Neural progenitor cell (in vitro differentiated cells): Measurements from ENCODE around the gene HNF1B. TPM values are rescaled to one million over a fixed set of nuclear protein-coding genes. Genes with fewer than 3 reads are reported as not detected.

Experiments
- DNase-seq: peaks from one replicate; pipeline ENCODE4 v3.0.0-alpha.2; 2016; ENCODE audit warnings: low spot score
- H2AFZ ChIP-seq: fragments of 200-600 bp; sonication (generic); replicated peaks from 2 replicates; pipeline ENCODE4 v1.6.1; 2016; ENCODE audit warnings: antibody characterized with exemption
- H3F3A ChIP-seq: fragments of 200-600 bp; sonication (generic); 2 replicates; pipeline ENCODE4 v1.6.1; 2016; ENCODE audit warnings: antibody characterized with exemption, low read depth
- H3K27ac ChIP-seq: fragments of 200-600 bp; sonication (generic); 2 replicates; pipeline ENCODE4 v1.5.1; 2016; ENCODE audit warnings: mild to moderate bottlenecking
- H3K27me3 ChIP-seq: fragments of 200-600 bp; sonication (generic); 2 replicates; pipeline ENCODE4 v1.6.1; 2016; ENCODE audit warnings: mild to moderate bottlenecking, moderate library complexity
- H3K36me3 ChIP-seq: fragments of 200-600 bp; sonication (generic); 2 replicates; pipeline ENCODE4 v1.5.1; 2016
- H3K4me1 ChIP-seq: fragments of 200-600 bp; sonication (generic); 2 replicates; pipeline ENCODE4 v1.6.1; 2016; ENCODE audit warnings: mixed run types
- H3K4me2 ChIP-seq: fragments of 200-600 bp; sonication (generic); 2 replicates; pipeline ENCODE4 v1.6.1; 2016
- H3K4me3 ChIP-seq: fragments of 200-600 bp; sonication (generic); 2 replicates; pipeline ENCODE4 v1.5.1; 2016
- H3K79me2 ChIP-seq: fragments of 200-600 bp; sonication (generic); 2 replicates; pipeline ENCODE4 v1.6.1; 2016; ENCODE audit warnings: low read depth
- H3K9ac ChIP-seq: fragments of 200-600 bp; sonication (generic); 2 replicates; pipeline ENCODE4 v1.6.1; 2016
- H3K9me3 ChIP-seq: fragments of 200-600 bp; sonication (generic); 2 replicates; pipeline ENCODE4 v1.5.1; 2016; ENCODE audit warnings: low read depth
- H4K20me1 ChIP-seq: fragments of 200-600 bp; sonication (generic); 2 replicates; pipeline ENCODE4 v1.6.1; 2016; ENCODE audit warnings: low read depth
- H3K27ac Mint-ChIP-seq: 3 replicates; pipeline ENCODE4 v1.8.0; 2021; ENCODE audit warnings: mixed read lengths
- H3K27me3 Mint-ChIP-seq: 2 replicates; pipeline ENCODE4 v1.8.0; 2022; ENCODE audit warnings: low read depth, mild to moderate bottlenecking, inconsistent platforms, moderate library complexity, mixed read lengths; ENCODE audit not compliant: insufficient read depth
- H3K36me3 Mint-ChIP-seq: 3 replicates; pipeline ENCODE4 v1.8.0; 2021; ENCODE audit warnings: mixed read lengths
- H3K4me1 Mint-ChIP-seq: 3 replicates; pipeline ENCODE4 v1.8.0; 2021; ENCODE audit warnings: mixed read lengths
- H3K4me3 Mint-ChIP-seq: 3 replicates; pipeline ENCODE4 v1.8.0; 2021; ENCODE audit warnings: mild to moderate bottlenecking, moderate library complexity, mixed read lengths
- H3K9me3 Mint-ChIP-seq: 3 replicates; pipeline ENCODE4 v1.8.0; 2020; ENCODE audit warnings: mixed read lengths
- CTCF ChIP-seq: fragments of 200-600 bp; sonication (generic); IDR thresholded peaks from 2 replicates; pipeline ENCODE4 v1.5.1; 2017; ENCODE audit warnings: antibody characterized with exemption, mild to moderate bottlenecking
- EZH2 ChIP-seq: fragments of 200-600 bp; sonication (generic); IDR thresholded peaks from 2 replicates; pipeline ENCODE4 v1.6.1; 2017; ENCODE audit warnings: antibody characterized with exemption, mild to moderate bottlenecking, moderate library complexity
- EZH2phosphoT487 ChIP-seq: fragments of 200-600 bp; sonication (generic); IDR thresholded peaks from 2 replicates; pipeline ENCODE4 v1.6.1; 2017; ENCODE audit warnings: antibody characterized with exemption
- total RNA-seq: library from RNA; depleted of rRNA; stranded (reverse); fragments of >200 nt; gene quantifications from 2 replicates; pipeline ENCODE4 v1.2.3, GENCODE V29; 2015; ENCODE audit warnings: low replicate concordance

The HNF1B gene
- total RNA-seq, 1 donor from 2014 or later: not detected

GRCh38 chr17:37699285-37699973 is 45.4 kb downstream of the HNF1B start:
- H3K27me3 ChIP-seq: peaks cover 11% of the 10 kb centered on the region
- Mint-ChIP-seq H3K27ac (no peak overlapping the region), H3K4me1 (peaks cover 21% of the 10 kb centered on the region), H3K4me3 (no peak overlapping the region), H3K36me3 (no peaks in the 10 kb centered on the region), H3K27me3 (peaks cover 8% of the 10 kb centered on the region), H3K9me3 (peaks cover 7% of the 10 kb centered on the region)
- no peaks in the 10 kb centered on the region for H3K9me3 ChIP-seq
- H2AFZ ChIP-seq: no peak overlapping the region
- H3K27ac ChIP-seq: no peak overlapping the region
- no peaks in the 10 kb centered on the region for H4K20me1 ChIP-seq
- H3K79me2 ChIP-seq: no peaks in the 10 kb centered on the region
- no peaks in the 10 kb centered on the region for H3K36me3 ChIP-seq
- no peaks in the 10 kb centered on the region for H3K4me1 ChIP-seq
- no peak for DNase-seq
- H3K9ac ChIP-seq: no peak overlapping the region
- no peaks in the 10 kb centered on the region for H3F3A ChIP-seq
- no peak for TF ChIP-seq CTCF
- TF ChIP-seq EZH2phosphoT487: no peak
- no peak for TF ChIP-seq EZH2
- H3K4me2 ChIP-seq: no peak overlapping the region
- H3K4me3 ChIP-seq: no peak overlapping the region

- peaks cover 6% of the 10 kb centered on the region for H3K27me3 ChIP-seq
- H3K4me1 ChIP-seq: no peaks in the 10 kb centered on the region
- no peaks in the 10 kb centered on the region for H3K36me3 Mint-ChIP-seq
- no peak overlapping the region for H3K9ac ChIP-seq
- H3K79me2 ChIP-seq: no peaks in the 10 kb centered on the region
- H3K36me3 ChIP-seq: no peaks in the 10 kb centered on the region
- H3K27me3 Mint-ChIP-seq: peaks cover 10% of the 10 kb centered on the region
- no peaks in the 10 kb centered on the region for H3F3A ChIP-seq
- no peak overlapping the region for H3K4me3 Mint-ChIP-seq
- H4K20me1 ChIP-seq: no peaks in the 10 kb centered on the region
- TF ChIP-seq CTCF (no peak), EZH2phosphoT487 (no peak), EZH2 (no peak)
- H3K4me2 ChIP-seq: no peak overlapping the region
- H3K9me3 ChIP-seq: no peaks in the 10 kb centered on the region
- DNase-seq: no peak
- H3K27ac ChIP-seq: no peak overlapping the region
- no peak overlapping the region for H2AFZ ChIP-seq
- H3K27ac Mint-ChIP-seq: no peak overlapping the region
- peaks cover 23% of the 10 kb centered on the region for H3K4me1 Mint-ChIP-seq
- H3K9me3 Mint-ChIP-seq: peaks cover 8% of the 10 kb centered on the region
- no peak overlapping the region for H3K4me3 ChIP-seq
These were observed 46.0 kb downstream of the HNF1B start for GRCh38 chr17:37698911-37699255.

DNA sequence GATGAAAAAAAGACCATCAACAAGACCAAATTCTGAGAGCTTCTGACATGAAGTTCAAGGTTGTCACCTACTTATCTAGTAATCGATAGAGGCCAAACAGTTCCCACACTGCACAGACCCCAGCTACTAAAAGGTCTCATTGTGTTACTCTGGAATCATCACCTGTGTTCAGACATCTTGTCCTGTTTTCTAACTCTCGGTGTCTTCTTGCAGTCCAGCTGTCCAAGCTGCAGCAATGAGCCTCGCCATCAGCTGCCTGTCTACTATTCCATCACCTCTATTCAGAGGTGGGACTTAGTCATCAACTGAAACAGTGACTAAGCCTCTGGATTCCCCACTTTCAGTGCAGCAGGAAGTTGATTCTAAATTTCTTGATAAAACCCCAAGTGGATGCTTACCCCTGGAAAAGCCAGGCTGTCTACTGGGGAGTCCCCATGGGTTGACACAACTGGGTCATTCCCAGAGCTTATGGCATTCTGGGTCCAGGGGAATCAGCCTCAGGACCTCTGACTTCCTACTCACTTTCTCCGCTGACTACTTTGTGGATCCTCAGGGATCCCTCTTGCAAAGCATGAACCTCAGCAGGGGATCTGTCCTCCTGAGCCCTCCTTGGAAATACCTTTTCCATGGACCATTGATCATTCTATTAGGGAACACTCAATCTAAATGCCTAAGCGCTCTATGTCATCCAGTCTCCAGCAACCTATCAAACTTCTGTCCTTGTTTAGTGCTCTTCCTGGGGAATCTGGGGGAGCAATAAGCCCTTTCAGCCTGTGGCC is 46.5 kb downstream of the HNF1B start:
- no peak overlapping the region for H3K27ac Mint-ChIP-seq
- no peaks in the 10 kb centered on the region for H3K36me3 ChIP-seq
- no peak overlapping the region for H3K4me3 Mint-ChIP-seq
- no peak for DNase-seq
- H3K79me2 ChIP-seq: no peaks in the 10 kb centered on the region
- H3K9me3 Mint-ChIP-seq: peaks cover 8% of the 10 kb centered on the region
- H3K4me1 Mint-ChIP-seq: peaks cover 29% of the 10 kb centered on the region
- no peak overlapping the region for H3K4me3 ChIP-seq
- no peak overlapping the region for H2AFZ ChIP-seq
- no peak for TF ChIP-seq CTCF
- no peak for TF ChIP-seq EZH2
- no peak for TF ChIP-seq EZH2phosphoT487
- H3K27me3 Mint-ChIP-seq: peaks cover 10% of the 10 kb centered on the region
- H3K4me1 ChIP-seq: no peaks in the 10 kb centered on the region
- H3K27ac ChIP-seq: no peak overlapping the region
- no peak overlapping the region for H3K9ac ChIP-seq
- H4K20me1 ChIP-seq: no peaks in the 10 kb centered on the region
- no peaks in the 10 kb centered on the region for H3K36me3 Mint-ChIP-seq
- no peaks in the 10 kb centered on the region for H3F3A ChIP-seq
- no peaks in the 10 kb centered on the region for H3K9me3 ChIP-seq
- no peak overlapping the region for H3K4me2 ChIP-seq
- H3K27me3 ChIP-seq: peaks cover under 1% of the 10 kb centered on the region
